ENCODE measurements around the gene PRR35. TPM values are rescaled to one million over a fixed set of nuclear protein-coding genes. Genes with fewer than 3 reads are reported as not detected.
A peak's percentile ranks its signal among the peaks of the same experiment; 100 is the strongest.

Gene PRR35
- total and polyA plus RNA-seq, 8 donors = not detected

GRCh38 chr16:576823-577201 is 16.6 kb downstream of the PRR35 start:
- DNase-seq = no peak
- intact Hi-C loops (cut with DNase I; ENCODE audit: low total_unique reads) = loop anchor here (10.0 kb wide), 1 partner anchor 78 kb away; no protein-coding TSS in a partner anchor
- Histone ChIP-seq H3K4me3 (no peak overlapping the region), H3K4me1 (peaks cover 0 to 39% (median 25%) of the 10 kb centered on the region in 4 donors), H3K36me3 (peaks cover 11 to 55% (median 42%) of the 10 kb centered on the region in 4 donors), H3K9me3 (no peaks in the 10 kb centered on the region), H3K27ac (no peak overlapping the region), H3K27me3 (no peaks in the 10 kb centered on the region)
- TF ChIP-seq POLR2AphosphoS5 (IDR thresholded peaks at IDR 0.05) (no peak), CTCF (IDR thresholded peaks at IDR 0.05) (no peak), POLR2A (IDR thresholded peaks at IDR 0.05) (no peak), EP300 (IDR thresholded peaks at IDR 0.05) (no peak)
- WGBS, 5 donors = 36 to 52% (median 41%) methylated on average over 8 of the region's 8 CpGs

- Histone ChIP-seq H3K36me3 (peaks cover 11 to 56% (median 39%) of the 10 kb centered on the region in 4 donors), H3K4me1 (peaks cover 0 to 37% (median 25%) of the 10 kb centered on the region in 4 donors), H3K27me3 (no peaks in the 10 kb centered on the region), H3K9me3 (no peaks in the 10 kb centered on the region), H3K27ac (no peak overlapping the region), H3K4me3 (no peak overlapping the region)
- no peak for DNase-seq
- TF ChIP-seq POLR2AphosphoS5 (IDR thresholded peaks at IDR 0.05) (no peak), CTCF (IDR thresholded peaks at IDR 0.05) (no peak), EP300 (IDR thresholded peaks at IDR 0.05) (no peak), POLR2A (IDR thresholded peaks at IDR 0.05) (no peak)
- intact Hi-C loops (cut with DNase I; ENCODE audit: low total_unique reads) = loop anchor here (10.0 kb wide), 1 partner anchor 77 kb away; no protein-coding TSS in a partner anchor
- 81 to 97% (median 92%) methylated on average over 6 to 13 of the region's 13 CpGs for WGBS, 5 donors
Measured at GRCh38 chr16:577796-578195, 17.6 kb downstream of the PRR35 start.

- no peak for DNase-seq
- intact Hi-C loops (cut with DNase I; ENCODE audit: low total_unique reads) = loop anchor here (10.0 kb wide), 1 partner anchor 76 kb away; no protein-coding TSS in a partner anchor
- no peak for TF ChIP-seq CTCF (IDR thresholded peaks at IDR 0.05)
- TF ChIP-seq POLR2A (IDR thresholded peaks at IDR 0.05) = no peak
- no peak for TF ChIP-seq POLR2AphosphoS5 (IDR thresholded peaks at IDR 0.05)
- Histone ChIP-seq H3K36me3 (peaks cover 11 to 59% (median 42%) of the 10 kb centered on the region in 4 donors), H3K4me1 (peaks cover 0 to 36% (median 30%) of the 10 kb centered on the region in 4 donors), H3K27ac (no peak overlapping the region), H3K9me3 (no peaks in the 10 kb centered on the region), H3K27me3 (no peaks in the 10 kb centered on the region), H3K4me3 (peak overlapping the region in 2 of 4 donors; percentile 32 to 34)
- 81 to 89% (median 83%) methylated on average over 8 to 24 of the region's 24 CpGs for WGBS, 5 donors
Measured at GRCh38 chr16:578232-578869, 18.2 kb downstream of the PRR35 start.

GRCh38 chr16:578870-579405 is 18.7 kb downstream of the PRR35 start:
- Histone ChIP-seq H3K27me3 (no peaks in the 10 kb centered on the region), H3K9me3 (no peaks in the 10 kb centered on the region), H3K36me3 (peaks cover 11 to 56% (median 38%) of the 10 kb centered on the region in 4 donors), H3K4me3 (peak overlapping the region in 3 of 4 donors; percentile 12 to 34 (median 32)), H3K4me1 (peaks cover 0 to 37% (median 35%) of the 10 kb centered on the region in 4 donors), H3K27ac (no peak overlapping the region)
- 13 to 34% (median 23%) methylated on average over 9 to 34 of the region's 34 CpGs for whole genome bisulfite sequencing, 5 donors
- peak; percentile 85 to 90 for DNase-seq
- intact Hi-C loops (cut with DNase I; ENCODE audit: low total_unique reads) = loop anchor here (10.0 kb wide), 1 partner anchor 76 kb away; no protein-coding TSS in a partner anchor
- TF ChIP-seq POLR2AphosphoS5 (IDR thresholded peaks at IDR 0.05) (peak in 1 of 3 donors; percentile 69), POLR2A (IDR thresholded peaks at IDR 0.05) (no peak), CTCF (IDR thresholded peaks at IDR 0.05) (peak in 5 of 7 experiments; percentile 55 to 86 (median 85)), EP300 (IDR thresholded peaks at IDR 0.05) (no peak)

All from stomach (tissue), 9 donors.